ENCODE measurements around the gene PGLYRP4. TPM values are rescaled to one million over a fixed set of nuclear protein-coding genes. Genes with fewer than 3 reads are reported as not detected.

The PGLYRP4 gene
- total RNA-seq, 1 experiment from 2014 or later, result not detected

DNA sequence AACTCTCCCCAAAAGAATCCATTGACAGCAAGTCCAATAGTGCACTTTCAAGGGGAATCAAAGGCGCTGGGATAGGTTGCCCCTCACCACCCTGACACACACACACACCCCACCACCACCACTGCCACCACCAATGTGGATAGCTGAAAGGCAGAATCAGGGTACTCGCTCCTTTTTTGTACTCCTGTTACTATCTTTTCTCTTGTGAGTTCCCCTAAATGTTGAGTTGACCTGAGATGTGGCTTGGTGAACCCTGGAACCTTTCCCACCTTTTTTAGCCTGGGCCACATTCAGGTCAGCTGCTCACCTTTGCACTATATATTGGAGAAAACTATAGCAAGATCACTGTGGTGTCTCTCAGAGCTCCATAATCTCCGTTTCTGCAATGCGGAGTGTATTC is 38.4 kb upstream of the PGLYRP4 start:
- no peak for ATAC-seq
- DNase-seq (ENCODE audit: low spot score), result no peak
- H3K36me3 Mint-ChIP-seq, result no peaks in the 10 kb centered on the region
- H3K27ac Mint-ChIP-seq, result no peak overlapping the region
- POLR2A ChIA-PET, result interaction anchor here (0.5 kb wide), 1 partner anchor 37 kb away, joined by 4 read pairs; no protein-coding TSS in a partner anchor
- H3K9me3 Mint-ChIP-seq, result peaks cover 5% of the 10 kb centered on the region
- CTCF ChIA-PET, result interaction anchor here (1.1 kb wide), 1 partner anchor 13 kb away, joined by 3 read pairs; no protein-coding TSS in a partner anchor
- TF ChIP-seq NR3C1 (CRISPR knock-in tag; conservative IDR thresholded peaks at IDR 0.05; ENCODE audit: low read depth) (no peak), PREB (CRISPR knock-in tag; IDR thresholded peaks at IDR 0.05; ENCODE audit: borderline replicate concordance) (no peak), ZNF416 (CRISPR knock-in tag; IDR thresholded peaks at IDR 0.05) (no peak), NR1H2 (CRISPR knock-in tag; IDR thresholded peaks at IDR 0.05) (no peak), AR (CRISPR knock-in tag; IDR thresholded peaks at IDR 0.05) (no peak), KAT7 (CRISPR knock-in tag; IDR thresholded peaks at IDR 0.05; ENCODE audit: borderline replicate concordance) (no peak), ZNF219 (CRISPR knock-in tag; IDR thresholded peaks at IDR 0.05; ENCODE audit: borderline replicate concordance) (no peak)
- TF ChIP-seq, protein P1, sequence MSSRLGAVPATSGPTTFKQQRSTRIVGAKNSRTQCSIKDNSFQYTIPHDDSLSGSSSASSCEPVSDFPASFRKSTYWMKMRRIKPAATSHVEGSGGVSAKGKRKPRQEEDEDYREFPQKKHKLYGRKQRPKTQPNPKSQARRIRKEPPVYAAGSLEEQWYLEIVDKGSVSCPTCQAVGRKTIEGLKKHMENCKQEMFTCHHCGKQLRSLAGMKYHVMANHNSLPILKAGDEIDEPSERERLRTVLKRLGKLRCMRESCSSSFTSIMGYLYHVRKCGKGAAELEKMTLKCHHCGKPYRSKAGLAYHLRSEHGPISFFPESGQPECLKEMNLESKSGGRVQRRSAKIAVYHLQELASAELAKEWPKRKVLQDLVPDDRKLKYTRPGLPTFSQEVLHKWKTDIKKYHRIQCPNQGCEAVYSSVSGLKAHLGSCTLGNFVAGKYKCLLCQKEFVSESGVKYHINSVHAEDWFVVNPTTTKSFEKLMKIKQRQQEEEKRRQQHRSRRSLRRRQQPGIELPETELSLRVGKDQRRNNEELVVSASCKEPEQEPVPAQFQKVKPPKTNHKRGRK (CRISPR knock-in tag; IDR thresholded peaks at IDR 0.05; ENCODE audit: borderline replicate concordance), result no peak
- TF ChIP-seq, protein P2, sequence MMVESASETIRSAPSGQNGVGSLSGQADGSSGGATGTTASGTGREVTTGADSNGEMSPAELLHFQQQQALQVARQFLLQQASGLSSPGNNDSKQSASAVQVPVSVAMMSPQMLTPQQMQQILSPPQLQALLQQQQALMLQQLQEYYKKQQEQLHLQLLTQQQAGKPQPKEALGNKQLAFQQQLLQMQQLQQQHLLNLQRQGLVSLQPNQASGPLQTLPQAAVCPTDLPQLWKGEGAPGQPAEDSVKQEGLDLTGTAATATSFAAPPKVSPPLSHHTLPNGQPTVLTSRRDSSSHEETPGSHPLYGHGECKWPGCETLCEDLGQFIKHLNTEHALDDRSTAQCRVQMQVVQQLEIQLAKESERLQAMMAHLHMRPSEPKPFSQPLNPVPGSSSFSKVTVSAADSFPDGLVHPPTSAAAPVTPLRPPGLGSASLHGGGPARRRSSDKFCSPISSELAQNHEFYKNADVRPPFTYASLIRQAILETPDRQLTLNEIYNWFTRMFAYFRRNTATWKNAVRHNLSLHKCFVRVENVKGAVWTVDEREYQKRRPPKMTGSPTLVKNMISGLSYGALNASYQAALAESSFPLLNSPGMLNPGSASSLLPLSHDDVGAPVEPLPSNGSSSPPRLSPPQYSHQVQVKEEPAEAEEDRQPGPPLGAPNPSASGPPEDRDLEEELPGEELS (CRISPR knock-in tag; IDR thresholded peaks at IDR 0.05), result no peak
- H3K4me3 Mint-ChIP-seq, result no peak overlapping the region
- peaks cover 7% of the 10 kb centered on the region; the same call in 1 of the 2 replicates for H3K27me3 Mint-ChIP-seq (ENCODE audit: low read depth)
- no peaks in the 10 kb centered on the region for H3K4me1 Mint-ChIP-seq

GRCh38 chr1:153386500-153386901 is 37.9 kb upstream of the PGLYRP4 start:
- TF ChIP-seq NFE2L1 (CRISPR knock-in tag; IDR thresholded peaks at IDR 0.05) (no peak), MYBL2 (CRISPR knock-in tag; IDR thresholded peaks at IDR 0.05) (no peak), SMAD4 (CRISPR knock-in tag; IDR thresholded peaks at IDR 0.05) (no peak), FOXP1 (CRISPR knock-in tag; IDR thresholded peaks at IDR 0.05; ENCODE audit: borderline replicate concordance) (no peak), ZNF121 (CRISPR knock-in tag; IDR thresholded peaks at IDR 0.05) (no peak), IRF2 (CRISPR knock-in tag; IDR thresholded peaks at IDR 0.05; ENCODE audit: borderline replicate concordance, low read depth) (no peak), SMAD3 (CRISPR knock-in tag; IDR thresholded peaks at IDR 0.05; ENCODE audit: borderline replicate concordance) (no peak), GTF2I (CRISPR knock-in tag; conservative IDR thresholded peaks at IDR 0.05) (no peak), TEAD4 (CRISPR knock-in tag; IDR thresholded peaks at IDR 0.05) (no peak), ZNF425 (CRISPR knock-in tag; conservative IDR thresholded peaks at IDR 0.05) (no peak)
- TF ChIP-seq, protein P3, sequence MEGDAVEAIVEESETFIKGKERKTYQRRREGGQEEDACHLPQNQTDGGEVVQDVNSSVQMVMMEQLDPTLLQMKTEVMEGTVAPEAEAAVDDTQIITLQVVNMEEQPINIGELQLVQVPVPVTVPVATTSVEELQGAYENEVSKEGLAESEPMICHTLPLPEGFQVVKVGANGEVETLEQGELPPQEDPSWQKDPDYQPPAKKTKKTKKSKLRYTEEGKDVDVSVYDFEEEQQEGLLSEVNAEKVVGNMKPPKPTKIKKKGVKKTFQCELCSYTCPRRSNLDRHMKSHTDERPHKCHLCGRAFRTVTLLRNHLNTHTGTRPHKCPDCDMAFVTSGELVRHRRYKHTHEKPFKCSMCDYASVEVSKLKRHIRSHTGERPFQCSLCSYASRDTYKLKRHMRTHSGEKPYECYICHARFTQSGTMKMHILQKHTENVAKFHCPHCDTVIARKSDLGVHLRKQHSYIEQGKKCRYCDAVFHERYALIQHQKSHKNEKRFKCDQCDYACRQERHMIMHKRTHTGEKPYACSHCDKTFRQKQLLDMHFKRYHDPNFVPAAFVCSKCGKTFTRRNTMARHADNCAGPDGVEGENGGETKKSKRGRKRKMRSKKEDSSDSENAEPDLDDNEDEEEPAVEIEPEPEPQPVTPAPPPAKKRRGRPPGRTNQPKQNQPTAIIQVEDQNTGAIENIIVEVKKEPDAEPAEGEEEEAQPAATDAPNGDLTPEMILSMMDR (IDR thresholded peaks at IDR 0.05), result no peak
- ChIA-PET CTCF (no interaction called here), POLR2A (interaction anchor here (0.5 kb wide), 1 partner anchor 38 kb away, joined by 4 read pairs; no protein-coding TSS in a partner anchor)
- Mint-ChIP-seq H3K36me3 (no peaks in the 10 kb centered on the region), H3K4me1 (no peaks in the 10 kb centered on the region), H3K4me3 (no peak overlapping the region), H3K9me3 (peaks cover 10% of the 10 kb centered on the region), H3K27ac (no peak overlapping the region), H3K27me3 (ENCODE audit: low read depth) (peaks cover 10% of the 10 kb centered on the region; the same call in 1 of the 2 replicates)
- no peak for ATAC-seq
- DNase-seq (ENCODE audit: low spot score), result no peak
